Ascending aorta (tissue), 2 donors: ENCODE data around the gene COL6A2. TPM values are rescaled to one million over a fixed set of nuclear protein-coding genes. Genes with fewer than 3 reads are reported as not detected.

ENCODE experiments used
- DNase-seq, 2 donors: peaks; one replicate each; pipeline ENCODE4 v3.0.0-alpha.2; 2019; ENCODE audit warnings: low spot score in 2 of 2
- H3K27ac ChIP-seq, 2 donors: fragments of 200-600 bp; sonication (generic); one replicate each; pipeline ENCODE4 v1.5.1; 2016 to 2017; ENCODE audit warnings: mild to moderate bottlenecking in 1 of 2
- H3K27me3 ChIP-seq: fragments of 200-600 bp; sonication (generic); one replicate; pipeline ENCODE4 v1.5.1; 2017
- H3K36me3 ChIP-seq, 2 donors: fragments of 200-600 bp; sonication (generic); one replicate each; pipeline ENCODE4 v1.5.1; 2016
- H3K4me1 ChIP-seq, 2 donors: fragments of 200-600 bp; sonication (generic); one replicate each; pipeline ENCODE4 v1.5.1; 2016 to 2017; ENCODE audit warnings: mild to moderate bottlenecking in 1 of 2
- H3K4me3 ChIP-seq, 2 donors: fragments of 200-600 bp; sonication (generic); one replicate each; pipeline ENCODE4 v1.5.1; 2016 to 2017; ENCODE audit warnings: mild to moderate bottlenecking in 1 of 2
- H3K9me3 ChIP-seq, 2 donors: fragments of 200-600 bp; sonication (generic); one replicate each; pipeline ENCODE4 v1.5.1; 2016
- intact Hi-C: fragments of 100-400 bp; cut with DNase I; formaldehyde crosslinking; loops from one replicate; pipeline ENCODE4 v1.15.1; 2023
- total RNA-seq: library from RNA; depleted of rRNA; stranded (reverse); fragments of >200 nt; gene quantifications from one replicate; pipeline ENCODE4 v1.1.0, GENCODE V29; 2016
- TF ChIP-seq, protein P1 (sequence below), 3 experiments: fragments of 200-600 bp in 2 of 3; fragments of 450-650 bp in 1 of 3; sonication (generic) in 2 of 3; IDR thresholded peaks; one replicate each; pipeline ENCODE4 v1.5.1; 2016 to 2019; ENCODE audit warnings: antibody characterized with exemption in 3 of 3, mild to moderate bottlenecking in 1 of 3, moderate library complexity in 1 of 3

Gene COL6A2
- total RNA-seq, 1 donor from 2014 or later: 1,704 TPM

GRCh38 chr21:46127239-46128105, 29.6 kb downstream of the COL6A2 start:
- H3K27ac ChIP-seq: no peak overlapping the region
- peak in 1 of 2 donors; percentile 63 for DNase-seq
- peaks cover 63 to 73% of the 10 kb centered on the region in 2 donors for H3K36me3 ChIP-seq
- TF ChIP-seq, protein P1, sequence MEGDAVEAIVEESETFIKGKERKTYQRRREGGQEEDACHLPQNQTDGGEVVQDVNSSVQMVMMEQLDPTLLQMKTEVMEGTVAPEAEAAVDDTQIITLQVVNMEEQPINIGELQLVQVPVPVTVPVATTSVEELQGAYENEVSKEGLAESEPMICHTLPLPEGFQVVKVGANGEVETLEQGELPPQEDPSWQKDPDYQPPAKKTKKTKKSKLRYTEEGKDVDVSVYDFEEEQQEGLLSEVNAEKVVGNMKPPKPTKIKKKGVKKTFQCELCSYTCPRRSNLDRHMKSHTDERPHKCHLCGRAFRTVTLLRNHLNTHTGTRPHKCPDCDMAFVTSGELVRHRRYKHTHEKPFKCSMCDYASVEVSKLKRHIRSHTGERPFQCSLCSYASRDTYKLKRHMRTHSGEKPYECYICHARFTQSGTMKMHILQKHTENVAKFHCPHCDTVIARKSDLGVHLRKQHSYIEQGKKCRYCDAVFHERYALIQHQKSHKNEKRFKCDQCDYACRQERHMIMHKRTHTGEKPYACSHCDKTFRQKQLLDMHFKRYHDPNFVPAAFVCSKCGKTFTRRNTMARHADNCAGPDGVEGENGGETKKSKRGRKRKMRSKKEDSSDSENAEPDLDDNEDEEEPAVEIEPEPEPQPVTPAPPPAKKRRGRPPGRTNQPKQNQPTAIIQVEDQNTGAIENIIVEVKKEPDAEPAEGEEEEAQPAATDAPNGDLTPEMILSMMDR (IDR thresholded peaks at IDR 0.05): no peak
- H3K4me1 ChIP-seq: no peaks in the 10 kb centered on the region
- intact Hi-C loops: loop anchor here (2.0 kb wide), 1 partner anchor 29 kb away; the partner anchor contains the start of gene COL6A2
- H3K27me3 ChIP-seq: no peaks in the 10 kb centered on the region
- H3K9me3 ChIP-seq: no peaks in the 10 kb centered on the region
- H3K4me3 ChIP-seq: no peak overlapping the region

GRCh38 chr21:46128106-46128932, 30.4 kb downstream of the COL6A2 start:
- Histone ChIP-seq H3K9me3 (no peaks in the 10 kb centered on the region), H3K27me3 (no peaks in the 10 kb centered on the region), H3K36me3 (peaks cover 54 to 66% of the 10 kb centered on the region in 2 donors), H3K4me3 (no peak overlapping the region), H3K27ac (no peak overlapping the region), H3K4me1 (no peaks in the 10 kb centered on the region)
- peak in 1 of 2 donors; percentile 55 for DNase-seq
- TF ChIP-seq, protein P1 (IDR thresholded peaks at IDR 0.05): no peak
- intact Hi-C loops: loop anchor here (2.0 kb wide), 1 partner anchor 30 kb away; the partner anchor contains the start of gene COL6A2

DNA sequence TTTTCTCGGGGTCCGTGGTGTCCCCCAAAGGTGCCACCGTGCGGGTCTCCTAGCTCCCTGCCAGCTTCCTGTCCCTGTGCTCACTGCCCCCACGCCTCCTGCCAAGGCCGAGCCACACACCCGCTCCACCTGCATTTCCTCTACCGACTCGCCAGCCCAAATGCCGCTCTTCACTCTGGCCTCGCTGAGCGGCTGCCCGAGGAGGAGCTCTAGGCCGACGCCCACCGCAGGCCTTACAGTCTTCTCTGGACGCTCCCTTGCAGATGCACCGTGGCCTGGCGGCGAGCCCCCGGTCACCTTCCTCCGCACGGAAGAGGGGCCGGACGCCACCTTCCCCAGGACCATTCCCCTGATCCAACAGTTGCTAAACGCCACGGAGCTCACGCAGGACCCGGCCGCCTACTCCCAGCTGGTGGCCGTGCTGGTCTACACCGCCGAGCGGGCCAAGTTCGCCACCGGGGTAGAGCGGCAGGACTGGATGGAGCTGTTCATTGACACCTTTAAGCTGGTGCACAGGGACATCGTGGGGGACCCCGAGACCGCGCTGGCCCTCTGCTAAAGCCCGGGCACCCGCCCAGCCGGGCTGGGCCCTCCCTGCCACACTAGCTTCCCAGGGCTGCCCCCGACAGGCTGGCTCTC, 31.1 kb downstream of the COL6A2 start:
- no peak overlapping the region for H3K4me3 ChIP-seq
- no peaks in the 10 kb centered on the region for H3K27me3 ChIP-seq
- intact Hi-C loops: loop anchor here (2.0 kb wide), 1 partner anchor 30 kb away; the partner anchor contains the start of gene COL6A2
- H3K9me3 ChIP-seq: no peaks in the 10 kb centered on the region
- no peaks in the 10 kb centered on the region for H3K4me1 ChIP-seq
- DNase-seq: no peak
- no peak overlapping the region for H3K27ac ChIP-seq
- H3K36me3 ChIP-seq: peaks cover 54 to 65% of the 10 kb centered on the region in 2 donors
- TF ChIP-seq, protein P1 (IDR thresholded peaks at IDR 0.05): no peak

GRCh38 chr21:46129846-46130651, 32.1 kb downstream of the COL6A2 start:
- peak overlapping the region in 1 of 2 donors; percentile 27 for H3K27ac ChIP-seq
- TF ChIP-seq, protein P1 (IDR thresholded peaks at IDR 0.05): no peak
- H3K9me3 ChIP-seq: no peaks in the 10 kb centered on the region
- H3K36me3 ChIP-seq: peaks cover 45 to 55% of the 10 kb centered on the region in 2 donors
- H3K4me3 ChIP-seq: no peak overlapping the region
- H3K4me1 ChIP-seq: no peaks in the 10 kb centered on the region
- H3K27me3 ChIP-seq: no peaks in the 10 kb centered on the region
- no peak for DNase-seq
- intact Hi-C loops: loop anchor here (2.0 kb wide), 1 partner anchor 31 kb away; the partner anchor contains the start of gene COL6A2
